Activated T-cell treated with anti-CD3 and anti-CD28 coated beads for 48 hours (primary cell): Measurements from ENCODE around the gene TSPAN14.
"Not testable (repeated sequence)": the region's sequence is repeated elsewhere in the genome, so short reads cannot be mapped to it uniquely, and the experiment has no call there.

ENCODE experiments used
- DNase-seq: peaks from one replicate; pipeline ENCODE4 v3.0.0-alpha.2; 2020; ENCODE audit warnings: low read depth

TSPAN14 gene

GRCh38 chr10:80468806-80469421, 14.8 kb downstream of the TSPAN14 start:
- DNase-seq: no peak

GRCh38 chr10:80470266-80470665, 16.2 kb downstream of the TSPAN14 start:
- no peak for DNase-seq

GRCh38 chr10:80471001-80471400, 16.9 kb downstream of the TSPAN14 start:
- no peak for DNase-seq

- peak; percentile 52 for DNase-seq
Measured at GRCh38 chr10:80471715-80472233, 17.7 kb downstream of the TSPAN14 start.

- no peak for DNase-seq
Measured at GRCh38 chr10:80472234-80473095, 18.4 kb downstream of the TSPAN14 start.

GRCh38 chr10:80473096-80473657, 19.1 kb downstream of the TSPAN14 start:
- DNase-seq: no peak

- no peak for DNase-seq
Measured at GRCh38 chr10:80473692-80474596, 19.8 kb downstream of the TSPAN14 start.

GRCh38 chr10:80474597-80474910, 20.4 kb downstream of the TSPAN14 start:
- DNase-seq: no peak

- DNase-seq: no peak
Measured at GRCh38 chr10:80474941-80475340, 20.8 kb downstream of the TSPAN14 start.

GRCh38 chr10:80475641-80476040, 21.5 kb downstream of the TSPAN14 start:
- DNase-seq: not testable (repeated sequence)

- DNase-seq: no peak
Measured at GRCh38 chr10:80476685-80477084, 22.6 kb downstream of the TSPAN14 start.

GRCh38 chr10:80477813-80478212, 23.7 kb downstream of the TSPAN14 start:
- no peak for DNase-seq

GRCh38 chr10:80480373-80480772, 26.3 kb downstream of the TSPAN14 start:
- not testable (repeated sequence) for DNase-seq

- no peak for DNase-seq
Measured at GRCh38 chr10:80480852-80481251, 26.7 kb downstream of the TSPAN14 start.

- no peak for DNase-seq
Measured at GRCh38 chr10:80484243-80484642, 30.1 kb downstream of the TSPAN14 start.

GRCh38 chr10:80484676-80485075, 30.6 kb downstream of the TSPAN14 start:
- DNase-seq: no peak

- DNase-seq: no peak
Measured at GRCh38 chr10:80485076-80485945, 31.2 kb downstream of the TSPAN14 start.

GRCh38 chr10:80485946-80486764, 32.0 kb downstream of the TSPAN14 start:
- no peak for DNase-seq

GRCh38 chr10:80486785-80487420, 32.8 kb downstream of the TSPAN14 start:
- no peak for DNase-seq

GRCh38 chr10:80487421-80487785, 33.3 kb downstream of the TSPAN14 start:
- DNase-seq: no peak
